GM21723 (cell line): ENCODE results near the gene AQP2.

ENCODE experiments used
- ATAC-seq: cut with Tn5 transposase; IDR thresholded peaks from one replicate; pipeline ENCODE4 v1.9.1; 2021; ENCODE audit warnings: mild to moderate bottlenecking, moderate library complexity; ENCODE audit not compliant: unreplicated experiment

Gene AQP2

DNA sequence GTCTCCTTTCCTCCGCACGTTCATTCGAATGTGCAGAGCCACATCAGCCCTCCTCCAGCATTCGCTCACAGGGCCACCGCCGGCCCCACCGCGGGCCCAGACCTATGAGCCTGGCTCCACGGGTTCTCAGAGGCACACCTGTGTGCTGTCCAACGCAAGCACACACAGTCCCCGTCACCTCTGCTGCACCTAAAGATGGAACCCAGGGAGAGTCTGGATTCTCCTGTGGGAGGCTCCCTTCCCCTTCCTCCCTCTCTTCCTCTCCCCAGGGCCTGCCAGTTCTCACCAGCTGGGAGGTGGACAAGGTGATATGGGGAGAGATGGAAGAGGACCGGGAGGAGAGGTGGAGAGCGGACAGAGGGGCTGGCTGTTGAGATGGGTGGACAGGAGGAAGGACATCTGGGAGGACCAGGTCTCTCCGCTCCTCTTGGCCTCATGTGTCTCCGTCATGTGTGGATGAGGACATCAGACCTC lies 17.3 kb downstream of the AQP2 start:
- no peak for ATAC-seq

- ATAC-seq = no peak
Observed at GRCh38 chr12:49968471-49968870, 17.9 kb downstream of the AQP2 start.

DNA sequence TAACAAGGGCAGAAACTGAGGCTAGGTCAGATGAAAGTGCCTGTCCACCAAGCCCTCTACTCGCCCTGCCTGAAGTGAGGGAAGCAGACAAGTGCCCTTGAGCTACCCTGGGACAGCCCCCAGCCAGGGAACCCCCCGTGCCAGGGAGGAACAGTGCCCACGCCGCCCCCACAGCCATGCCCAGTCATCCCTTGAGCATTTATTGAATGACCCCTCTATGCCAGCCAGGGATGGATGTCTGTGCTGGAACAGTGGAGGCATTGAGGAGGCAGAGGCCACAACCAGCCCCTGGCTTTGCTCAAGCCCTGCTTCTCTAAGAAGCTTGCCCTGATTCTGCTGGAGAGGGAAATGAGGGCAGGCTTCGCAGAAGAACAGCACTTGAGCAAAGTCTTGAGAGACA lies 18.5 kb downstream of the AQP2 start:
- ATAC-seq = no peak

- ATAC-seq = no peak
Observed at GRCh38 chr12:49969651-49970429, 19.3 kb downstream of the AQP2 start.

DNA sequence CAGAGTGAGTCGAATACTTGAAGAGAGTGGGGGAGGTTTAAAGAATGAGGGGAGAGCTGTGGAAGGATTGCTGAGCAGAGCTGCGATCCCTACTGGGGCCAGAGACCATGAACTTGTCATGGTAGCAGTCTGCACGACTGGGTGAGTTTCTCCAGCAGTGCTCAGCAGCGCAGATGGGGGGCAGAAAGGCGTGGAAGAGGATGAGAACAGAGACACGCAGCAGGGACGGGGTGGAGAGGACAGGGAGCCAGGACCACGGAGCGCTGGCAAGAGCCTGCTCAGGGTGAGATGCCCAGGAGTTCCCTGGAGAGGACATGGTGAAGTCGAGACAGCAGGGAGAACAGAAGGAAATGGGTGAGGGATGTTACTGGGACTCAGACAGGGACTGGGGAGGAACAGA lies 20.1 kb downstream of the AQP2 start:
- no peak for ATAC-seq

DNA sequence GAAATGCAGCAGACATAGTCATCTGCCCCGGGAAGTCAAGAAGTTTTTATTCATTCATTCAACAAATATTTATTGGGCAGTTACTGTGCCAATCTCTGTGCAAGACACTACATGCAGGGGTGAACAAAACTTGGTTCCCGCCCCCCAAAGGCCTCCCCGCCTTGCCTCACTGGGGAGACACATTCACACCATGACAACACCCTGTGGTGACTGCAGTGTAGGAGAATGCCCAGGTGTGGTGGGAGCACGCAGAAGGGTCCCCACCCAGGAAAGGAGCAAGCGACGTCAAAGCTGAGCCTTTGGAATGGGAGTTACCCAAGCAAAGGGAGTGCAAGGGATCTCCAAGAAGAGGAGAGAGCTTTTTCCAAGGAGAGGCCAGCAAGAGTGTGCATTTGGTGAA lies 20.6 kb downstream of the AQP2 start:
- no peak for ATAC-seq

GRCh38 chr12:49972129-49972528 lies 21.6 kb downstream of the AQP2 start:
- no peak for ATAC-seq

DNA sequence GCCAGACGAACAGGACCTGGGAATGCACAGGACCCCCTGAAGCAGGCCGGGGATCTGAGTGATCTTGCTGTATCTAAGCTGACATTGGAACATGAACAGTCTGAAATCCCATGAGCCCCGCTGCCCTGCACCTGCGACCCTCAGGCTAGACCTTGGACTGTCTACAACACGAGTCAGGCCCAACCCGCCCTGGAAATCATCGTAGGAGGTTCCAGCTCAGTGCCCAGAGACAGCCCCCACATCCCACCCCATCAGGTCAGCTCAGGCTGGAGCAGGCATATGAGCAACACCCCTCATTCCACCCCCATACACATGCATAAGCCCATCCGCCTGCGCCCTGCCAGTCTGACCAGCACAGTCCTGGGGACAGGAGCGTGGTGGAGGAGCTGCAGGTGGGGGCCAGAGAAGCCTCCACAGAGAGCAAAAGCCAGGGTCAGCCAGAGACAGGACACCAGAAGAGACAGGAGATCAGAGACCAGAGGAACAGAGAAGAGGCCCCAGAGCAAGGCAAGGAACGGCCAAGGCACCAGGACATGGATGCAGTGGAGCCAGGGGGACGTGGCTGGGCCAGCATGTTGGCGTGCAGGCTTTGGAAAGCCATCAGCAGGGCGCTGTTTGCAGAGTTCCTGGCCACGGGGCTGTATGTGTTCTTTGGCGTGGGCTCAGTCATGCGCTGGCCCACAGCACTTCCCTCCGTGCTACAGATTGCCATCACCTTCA lies 22.3 kb downstream of the AQP2 start, which contains the start of gene AQP6:
Gene AQP6 (plus strand): TSS at position 307 of the 720 bp plus-strand sequence. CDS start 227 bp downstream, at position 534.
- ATAC-seq = no peak

GRCh38 chr12:49973361-49973830 lies 22.9 kb downstream of the AQP2 start:
- ATAC-seq = no peak

DNA sequence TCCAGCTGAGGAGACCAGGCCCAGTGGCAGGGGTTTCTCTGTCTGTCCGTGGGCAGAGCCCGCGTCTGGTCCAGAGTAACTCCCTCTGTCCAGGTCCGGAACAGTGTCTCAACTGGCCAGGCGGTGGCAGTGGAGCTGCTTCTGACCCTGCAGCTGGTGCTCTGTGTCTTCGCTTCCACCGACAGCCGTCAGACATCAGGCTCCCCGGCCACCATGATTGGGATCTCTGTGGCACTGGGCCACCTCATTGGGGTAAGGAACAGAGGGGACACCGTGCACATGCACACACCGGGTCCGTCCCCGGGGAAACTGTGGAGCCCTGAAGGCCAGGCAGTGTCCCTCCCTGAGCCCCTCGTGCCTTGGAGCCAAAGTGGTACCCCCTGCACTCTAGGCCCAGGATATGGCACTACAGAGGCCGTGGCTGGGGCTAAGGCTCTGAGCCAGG lies 23.7 kb downstream of the AQP2 start:
- ATAC-seq = no peak

DNA sequence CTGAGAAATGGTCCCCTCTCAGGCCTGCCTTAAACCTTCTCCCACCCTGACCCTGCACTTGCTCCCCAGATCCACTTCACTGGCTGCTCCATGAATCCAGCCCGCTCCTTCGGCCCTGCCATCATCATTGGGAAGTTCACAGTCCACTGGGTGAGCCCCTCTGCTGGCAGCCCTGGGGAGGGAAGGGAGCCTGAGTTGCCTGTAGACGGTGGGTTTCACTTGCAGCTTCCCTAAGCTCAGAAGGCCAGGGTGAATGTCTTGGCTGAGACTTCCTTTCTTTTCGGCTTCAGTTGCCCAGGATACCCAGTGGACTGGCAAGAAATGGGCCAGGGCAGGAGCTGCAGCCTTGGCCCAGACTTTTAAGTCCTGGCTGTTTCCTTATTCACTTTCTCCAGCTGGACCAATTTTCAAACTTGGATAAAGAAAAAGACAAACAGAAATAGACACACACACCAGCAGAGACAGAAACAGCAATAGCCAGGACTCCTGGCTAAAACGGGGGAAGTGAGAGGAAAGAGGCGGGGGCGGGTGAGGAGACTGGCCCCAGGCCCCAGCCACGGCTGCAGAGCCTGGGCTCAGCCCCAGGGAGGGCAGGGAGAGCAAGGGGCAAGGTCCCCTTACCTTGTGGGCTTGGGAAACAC lies 24.3 kb downstream of the AQP2 start:
- ATAC-seq = no peak

- ATAC-seq = no peak
Observed at GRCh38 chr12:49975318-49975761, 24.8 kb downstream of the AQP2 start.

GRCh38 chr12:49976557-49976956 lies 26.0 kb downstream of the AQP2 start:
- ATAC-seq = no peak

DNA sequence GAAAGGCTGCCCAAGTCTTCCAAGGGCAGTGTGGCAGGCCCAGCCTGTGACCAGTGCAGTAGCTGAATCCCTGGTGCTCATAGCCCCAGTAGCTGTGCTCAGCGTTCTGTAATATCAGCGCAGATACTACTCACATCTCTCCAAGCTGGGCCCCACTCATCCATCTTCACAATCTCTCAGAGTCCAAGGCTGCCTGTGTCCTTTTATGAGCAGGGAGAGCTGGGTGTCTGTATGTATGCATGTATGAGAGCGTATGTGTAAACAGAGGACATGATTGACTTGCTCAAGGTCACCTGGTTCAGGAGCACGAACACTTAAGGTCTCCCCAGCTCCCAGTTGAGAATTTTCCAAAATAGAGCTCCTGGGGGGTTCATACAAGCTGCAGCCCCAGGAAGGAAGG lies 27.6 kb downstream of the AQP2 start:
- ATAC-seq = no peak

GRCh38 chr12:49979016-49979586 lies 28.6 kb downstream of the AQP2 start:
- no peak for ATAC-seq

DNA sequence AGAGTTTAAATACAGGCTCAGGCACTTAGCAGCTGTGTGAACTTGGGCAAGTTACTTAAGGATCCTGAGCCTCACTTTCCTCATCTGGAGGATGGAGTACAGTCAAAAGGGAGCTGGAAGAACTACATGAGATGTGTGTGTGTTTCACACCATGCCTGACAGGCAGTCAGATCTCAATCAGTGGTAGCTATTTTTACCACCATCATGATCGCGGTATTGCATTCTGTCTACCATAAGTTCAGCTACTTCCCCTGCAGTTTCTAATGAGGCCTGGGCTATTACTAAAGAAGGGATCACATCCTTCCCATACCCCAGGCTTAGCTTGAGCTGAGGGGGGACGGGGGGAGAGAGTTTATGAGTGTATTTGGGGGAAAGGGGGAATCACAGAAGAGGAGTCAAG lies 29.3 kb downstream of the AQP2 start:
- no peak for ATAC-seq

DNA sequence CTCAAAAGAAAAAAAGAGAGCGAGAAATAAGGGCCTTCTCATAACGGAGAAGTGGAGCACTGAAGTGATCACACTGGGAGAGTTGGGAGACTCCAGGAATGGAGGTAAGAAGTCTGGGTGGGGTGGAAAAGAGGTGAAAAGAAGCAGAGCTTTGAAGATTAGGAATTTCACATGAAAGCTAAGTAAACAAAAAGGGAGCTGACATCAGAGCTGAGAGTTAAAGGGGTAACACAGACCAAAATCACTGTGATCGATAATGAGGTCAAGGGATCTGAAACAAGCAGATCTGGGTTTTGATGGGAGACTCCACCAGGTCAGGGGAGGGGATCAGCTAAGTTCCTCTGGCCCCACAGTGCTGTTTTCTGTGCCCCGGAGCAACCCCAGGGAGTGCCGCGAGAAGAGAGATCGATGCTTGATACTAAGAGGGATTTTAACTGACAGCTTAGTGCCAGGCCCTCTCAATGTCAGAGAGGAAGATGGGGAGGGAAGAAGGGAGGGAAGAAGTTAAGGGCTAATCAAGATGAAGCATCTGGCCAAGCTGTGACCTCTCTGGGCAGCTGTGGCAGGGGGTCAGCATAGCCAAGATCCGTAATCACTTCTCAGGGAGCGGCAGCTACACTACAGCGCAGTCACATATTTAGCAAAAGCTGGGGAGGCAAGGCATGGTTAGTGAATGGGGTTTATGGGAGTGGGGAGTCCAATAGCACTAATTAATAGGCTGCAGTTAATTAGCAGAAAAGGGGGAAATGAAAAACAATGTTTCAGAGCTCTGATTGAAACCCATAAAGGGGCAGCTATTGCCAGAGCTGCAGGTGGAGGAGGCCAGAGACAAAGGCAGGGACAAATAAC lies 30.2 kb downstream of the AQP2 start:
- ATAC-seq = no peak

DNA sequence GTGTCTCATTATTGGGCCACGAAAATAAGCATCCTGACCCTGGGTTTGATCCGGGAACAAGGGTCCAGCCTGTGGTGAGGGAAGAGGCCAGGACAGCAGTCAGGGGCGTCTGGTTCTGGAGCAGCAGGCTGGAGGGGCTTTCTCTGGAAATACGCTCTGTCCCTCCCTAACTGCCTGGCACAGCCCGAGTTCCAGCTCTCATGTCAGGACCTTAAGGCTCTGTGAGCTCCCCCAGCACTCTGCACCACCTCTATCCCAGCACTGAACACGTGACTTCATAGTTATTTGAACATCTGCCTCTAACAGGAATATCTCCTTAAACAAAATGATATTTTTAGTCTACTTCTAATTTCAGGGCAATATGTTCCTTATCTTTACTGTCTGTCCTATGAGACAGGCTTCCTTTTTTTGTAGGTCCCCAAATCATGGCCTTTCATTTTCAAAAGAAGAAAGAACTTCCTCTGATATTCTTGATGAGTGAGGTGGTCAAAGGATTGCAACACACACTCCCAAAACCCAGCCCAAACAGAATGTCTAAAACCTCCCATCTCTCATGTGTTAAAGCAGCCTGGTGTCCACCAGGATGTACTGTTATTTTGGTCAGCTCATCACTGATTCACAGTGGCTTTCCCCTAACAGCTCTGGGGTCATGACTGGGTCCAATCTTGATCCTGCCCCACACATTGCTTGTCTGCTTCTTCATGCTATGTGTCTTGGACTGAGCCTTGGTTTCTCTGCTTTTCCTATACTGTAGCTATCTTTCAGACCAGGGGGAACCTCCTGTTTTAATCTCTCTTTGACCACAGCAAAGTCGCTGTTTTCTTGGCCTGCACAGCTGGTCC lies 31.9 kb downstream of the AQP2 start:
- no peak for ATAC-seq

- no peak for ATAC-seq
Observed at GRCh38 chr12:49983892-49984291, 33.4 kb downstream of the AQP2 start.
